Measurements from ENCODE around the gene DHCR7.
A peak's percentile ranks its signal among the peaks of the same experiment; 100 is the strongest.

Gene DHCR7

GRCh38 chr11:71448257-71449171, at the start of gene DHCR7:
DHCR7 (minus strand) TSS chr11:71448393; CDS start chr11:71444952, 3,441 bp downstream.
- peak; percentile 96 for DNase-seq (ENCODE audit: low spot score)

GRCh38 chr11:71496421-71496820, 48.2 kb upstream of the DHCR7 start:
- DNase-seq (ENCODE audit: low spot score) = no peak

- no peak for DNase-seq (ENCODE audit: low spot score)
These were observed 47.4 kb upstream of the DHCR7 start for GRCh38 chr11:71495286-71496230.

GRCh38 chr11:71491940-71492339, 43.7 kb upstream of the DHCR7 start:
- DNase-seq (ENCODE audit: low spot score) = no peak

- no peak for DNase-seq (ENCODE audit: low spot score)
These were observed 43.3 kb upstream of the DHCR7 start for GRCh38 chr11:71491531-71491930.

- DNase-seq (ENCODE audit: low spot score) = no peak
These were observed 42.7 kb upstream of the DHCR7 start for GRCh38 chr11:71490731-71491390.

GRCh38 chr11:71490044-71490730, 42.0 kb upstream of the DHCR7 start:
- no peak for DNase-seq (ENCODE audit: low spot score)

- DNase-seq (ENCODE audit: low spot score) = no peak
These were observed 41.3 kb upstream of the DHCR7 start for GRCh38 chr11:71489311-71490043.

- no peak for DNase-seq (ENCODE audit: low spot score)
These were observed 40.6 kb upstream of the DHCR7 start for GRCh38 chr11:71488681-71489270.

GRCh38 chr11:71486320-71486719, 38.1 kb upstream of the DHCR7 start:
- DNase-seq (ENCODE audit: low spot score) = no peak

- no peak for DNase-seq (ENCODE audit: low spot score)
These were observed 37.3 kb upstream of the DHCR7 start for GRCh38 chr11:71485466-71485865.

GRCh38 chr11:71485063-71485399, 36.8 kb upstream of the DHCR7 start:
- no peak for DNase-seq (ENCODE audit: low spot score)

GRCh38 chr11:71484248-71485062, 36.3 kb upstream of the DHCR7 start:
- DNase-seq (ENCODE audit: low spot score) = no peak

- no peak for DNase-seq (ENCODE audit: low spot score)
These were observed 35.5 kb upstream of the DHCR7 start for GRCh38 chr11:71483692-71484091.

GRCh38 chr11:71482746-71483364, 34.7 kb upstream of the DHCR7 start:
- DNase-seq (ENCODE audit: low spot score) = no peak

GRCh38 chr11:71482216-71482615, 34.0 kb upstream of the DHCR7 start:
- no peak for DNase-seq (ENCODE audit: low spot score)

GRCh38 chr11:71481101-71481960, 33.1 kb upstream of the DHCR7 start:
- DNase-seq (ENCODE audit: low spot score) = no peak

- no peak for DNase-seq (ENCODE audit: low spot score)
These were observed 30.3 kb upstream of the DHCR7 start for GRCh38 chr11:71478528-71478840.

Measured in NAMALWA (cell line).